Mesenchymal stem cell (in vitro differentiated cells and primary cell): ENCODE measurements around the gene TERB1.

Experiments
- DNase-seq: peaks from one replicate; pipeline ENCODE4 v3.0.0-alpha.2; 2013
- H2AFZ ChIP-seq: one replicate; pipeline ENCODE4 v1.6.1; 2013; ENCODE audit warnings: low read depth, mild to moderate bottlenecking, control low read depth, inconsistent platforms, low read length, moderate library complexity
- H2AK5ac ChIP-seq: 2 replicates; pipeline ENCODE4 v1.6.1; 2013; ENCODE audit warnings: low read length, moderate library complexity, mild to moderate bottlenecking, inconsistent platforms; ENCODE audit not compliant: severe bottlenecking
- H2BK120ac ChIP-seq: one replicate; pipeline ENCODE4 v1.6.1; 2013; ENCODE audit warnings: low read depth, mild to moderate bottlenecking, inconsistent platforms, low read length, moderate library complexity
- H2BK12ac ChIP-seq, 2 experiments: one replicate each; pipeline ENCODE4 v1.6.1; 2013; ENCODE audit warnings: inconsistent platforms in 2 of 2, low read length in 2 of 2, mild to moderate bottlenecking in 2 of 2, moderate library complexity in 2 of 2, control low read depth in 1 of 2
- H2BK15ac ChIP-seq: one replicate; pipeline ENCODE4 v1.6.1; 2013; ENCODE audit warnings: mild to moderate bottlenecking, low read depth, inconsistent platforms; ENCODE audit not compliant: poor library complexity, severe bottlenecking
- H2BK5ac ChIP-seq: 2 replicates; pipeline ENCODE4 v1.6.1; 2013; ENCODE audit warnings: low read depth, mild to moderate bottlenecking, low read length, control low read depth, inconsistent platforms; ENCODE audit not compliant: poor library complexity, severe bottlenecking
- H3K14ac ChIP-seq, 2 experiments: one replicate each; pipeline ENCODE4 v1.6.1; 2013; ENCODE audit warnings: inconsistent platforms in 2 of 2, low read length in 2 of 2, control low read depth in 1 of 2, mild to moderate bottlenecking in 1 of 2, moderate library complexity in 1 of 2
- H3K18ac ChIP-seq, 2 experiments: one replicate each; pipeline ENCODE4 v1.6.1; 2013; ENCODE audit warnings: inconsistent platforms in 2 of 2, low read length in 2 of 2, control low read depth in 1 of 2, low read depth in 1 of 2, mild to moderate bottlenecking in 1 of 2
- H3K23ac ChIP-seq, 2 experiments: one replicate each; pipeline ENCODE4 v1.6.1; 2013; ENCODE audit warnings: inconsistent platforms in 2 of 2, low read length in 2 of 2, mild to moderate bottlenecking in 2 of 2, moderate library complexity in 2 of 2, control low read depth in 1 of 2
- H3K27ac ChIP-seq: 2 replicates; pipeline ENCODE4 v1.5.1; 2013; ENCODE audit warnings: mild to moderate bottlenecking, moderate library complexity, low read length, control low read depth, inconsistent platforms; ENCODE audit not compliant: poor library complexity, severe bottlenecking
- H3K27me3 ChIP-seq, 2 experiments: 2 replicates each; pipeline versions ENCODE4 v1.6.1 to v1.7.0; 2013; ENCODE audit warnings: low read length in 2 of 2, mild to moderate bottlenecking in 2 of 2, moderate library complexity in 2 of 2, control low read depth in 1 of 2, inconsistent platforms in 1 of 2; ENCODE audit not compliant: control insufficient read depth in 1 of 2, insufficient read depth in 1 of 2
- H3K36me3 ChIP-seq, 2 experiments: 2 replicates each; pipeline versions ENCODE4 v1.6.1 to v1.7.0; 2013; ENCODE audit warnings: low read length in 2 of 2, control low read depth in 1 of 2, inconsistent platforms in 1 of 2, low read depth in 1 of 2, mild to moderate bottlenecking in 1 of 2; ENCODE audit not compliant: insufficient read depth in 2 of 2, control insufficient read depth in 1 of 2
- H3K4ac ChIP-seq, 2 experiments: one replicate each; pipeline ENCODE4 v1.6.1; 2013; ENCODE audit warnings: inconsistent platforms in 2 of 2, low read length in 2 of 2, mild to moderate bottlenecking in 2 of 2, moderate library complexity in 2 of 2, control low read depth in 1 of 2, low read depth in 1 of 2
- H3K4me1 ChIP-seq: 2 replicates; pipeline ENCODE4 v1.6.1; 2013; ENCODE audit warnings: low read depth, low read length, control low read depth; ENCODE audit not compliant: control insufficient read depth, insufficient read depth
- H3K4me2 ChIP-seq: 2 replicates; pipeline ENCODE4 v1.6.1; 2013; ENCODE audit warnings: low read length, mild to moderate bottlenecking, inconsistent platforms; ENCODE audit not compliant: poor library complexity, severe bottlenecking
- H3K4me3 ChIP-seq, 2 experiments: 2 replicates each; pipeline versions ENCODE4 v1.5.1 to v1.7.0; 2013; ENCODE audit warnings: low read length in 2 of 2, mild to moderate bottlenecking in 2 of 2, control low read depth in 1 of 2, low read depth in 1 of 2; ENCODE audit not compliant: insufficient read depth in 1 of 2
- H3K79me1 ChIP-seq: replicated peaks from 2 replicates; pipeline ENCODE4 v1.6.1; 2013; ENCODE audit warnings: mild to moderate bottlenecking, control low read depth, low read length, inconsistent platforms; ENCODE audit not compliant: poor library complexity, severe bottlenecking
- H3K9ac ChIP-seq: 2 replicates; pipeline ENCODE4 v1.7.0; 2013; ENCODE audit warnings: mild to moderate bottlenecking, low read length, moderate library complexity
- H3K9me3 ChIP-seq: 2 replicates; pipeline ENCODE4 v1.7.0; 2013; ENCODE audit warnings: mild to moderate bottlenecking, low read length; ENCODE audit not compliant: control insufficient read depth
- H4K8ac ChIP-seq: one replicate; pipeline ENCODE4 v1.6.1; 2013; ENCODE audit warnings: inconsistent platforms, mild to moderate bottlenecking, low read length, moderate library complexity
- H4K91ac ChIP-seq: one replicate; pipeline ENCODE4 v1.6.1; 2013; ENCODE audit warnings: mild to moderate bottlenecking, low read length, inconsistent platforms
- WGBS: methylation state at CpG from one replicate; pipeline ENCODE4 v1.1.7; 2013; ENCODE audit warnings: mixed read lengths; 5-methylcytosine and 5-hydroxymethylcytosine counted together

Gene TERB1

DNA sequence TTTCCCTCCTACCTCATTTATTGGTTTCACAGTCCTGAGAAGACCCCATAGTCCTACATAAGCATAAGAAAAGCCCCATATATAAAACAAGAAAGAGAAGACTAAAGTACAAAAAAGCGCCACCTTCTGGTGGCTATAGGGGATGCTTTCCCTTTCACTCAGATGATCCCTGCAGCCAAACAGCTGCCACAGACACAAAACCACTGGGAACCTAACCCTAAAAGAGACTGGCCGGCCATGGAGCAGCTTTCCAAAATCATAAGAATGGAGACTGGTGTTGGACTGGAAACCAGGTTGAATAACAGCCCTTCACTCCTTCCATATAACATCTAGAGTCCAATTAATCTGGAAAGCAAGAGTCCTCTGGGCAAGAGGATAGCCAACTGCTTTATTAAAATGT, 61.4 kb downstream of the TERB1 start:
- H3K23ac ChIP-seq = no peak overlapping the region
- H3K79me1 ChIP-seq = peaks cover 17% of the 10 kb centered on the region
- no peak overlapping the region for H4K91ac ChIP-seq
- H2BK15ac ChIP-seq = no peak overlapping the region
- no peak overlapping the region for H3K4ac ChIP-seq
- H3K9ac ChIP-seq = peak overlapping the region; percentile 88
- H3K9me3 ChIP-seq = no peaks in the 10 kb centered on the region
- no peak overlapping the region for H2AFZ ChIP-seq
- H3K4me2 ChIP-seq = no peak overlapping the region
- H3K27me3 ChIP-seq = no peaks in the 10 kb centered on the region
- peaks cover 54 to 83% of the 10 kb centered on the region in 2 experiments for H3K36me3 ChIP-seq
- peak overlapping the region; percentile 37 for H4K8ac ChIP-seq
- no peak overlapping the region for H2BK120ac ChIP-seq
- 55% methylated on average over 2 of the region's 2 CpGs for WGBS
- no peak overlapping the region for H2AK5ac ChIP-seq
- no peak overlapping the region for H3K14ac ChIP-seq
- no peak overlapping the region for H3K18ac ChIP-seq
- H3K27ac ChIP-seq = no peak overlapping the region
- H3K4me1 ChIP-seq = peaks cover 14% of the 10 kb centered on the region
- peak overlapping the region in 1 of 2 experiments; percentile 5 for H3K4me3 ChIP-seq
- no peak overlapping the region for H2BK5ac ChIP-seq
- H2BK12ac ChIP-seq = no peak overlapping the region
- peak; percentile 55 for DNase-seq

DNA sequence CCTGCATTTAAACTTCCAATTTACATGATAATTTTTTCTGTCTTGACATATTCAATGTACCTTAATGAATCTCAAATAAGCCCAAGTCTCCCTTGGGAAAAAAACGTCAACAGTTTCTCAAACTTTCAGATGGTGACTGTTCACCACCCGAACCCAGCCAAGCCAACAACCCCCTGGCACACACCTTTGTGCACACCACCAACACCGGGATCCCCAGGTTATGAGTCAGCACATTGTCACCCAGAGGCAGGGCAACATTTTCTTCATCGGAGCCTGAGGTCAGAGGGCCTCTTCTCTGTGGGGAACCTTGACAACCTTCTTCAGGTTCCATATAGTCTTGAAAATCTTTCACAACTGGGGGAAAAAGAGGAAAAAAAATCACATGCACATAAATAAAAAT, 65.5 kb downstream of the TERB1 start:
- Histone ChIP-seq H2BK12ac (no peak overlapping the region), H3K36me3 (peaks cover 68 to 90% of the 10 kb centered on the region in 2 experiments), H3K9ac (no peak overlapping the region), H3K14ac (no peak overlapping the region), H2BK5ac (no peak overlapping the region), H3K23ac (no peak overlapping the region), H3K79me1 (peaks cover 41% of the 10 kb centered on the region), H2AK5ac (no peak overlapping the region), H3K27ac (no peak overlapping the region), H3K4me1 (peaks cover 10% of the 10 kb centered on the region), H2BK120ac (no peak overlapping the region), H3K18ac (no peak overlapping the region), H3K4me2 (no peak overlapping the region), H3K4ac (no peak overlapping the region), H3K4me3 (no peak overlapping the region), H2BK15ac (no peak overlapping the region), H4K91ac (no peak overlapping the region), H4K8ac (no peak overlapping the region), H3K9me3 (no peaks in the 10 kb centered on the region), H2AFZ (no peak overlapping the region), H3K27me3 (no peaks in the 10 kb centered on the region)
- WGBS = 83% methylated on average over 4 of the region's 4 CpGs
- DNase-seq = no peak

DNA sequence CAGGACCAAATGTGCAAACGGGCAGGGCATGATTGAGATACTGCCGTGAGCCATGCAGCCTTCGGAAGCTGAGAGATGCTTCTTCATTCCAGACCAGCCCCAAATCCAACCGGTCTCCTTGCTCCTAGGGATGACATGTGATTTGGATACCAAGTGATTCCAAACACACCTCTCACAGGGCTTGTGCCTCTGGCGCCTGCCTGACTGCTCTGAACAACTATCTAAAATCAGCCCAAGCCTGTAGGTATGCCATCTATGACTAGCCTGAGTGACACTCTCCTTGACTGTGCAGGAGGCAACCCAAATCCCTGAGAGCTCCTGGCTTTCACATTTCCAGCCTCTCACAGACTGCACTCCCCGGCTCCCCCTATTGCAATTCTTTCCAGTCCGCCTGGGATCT, 70.3 kb downstream of the TERB1 start:
- no peak overlapping the region for H3K4ac ChIP-seq

DNA sequence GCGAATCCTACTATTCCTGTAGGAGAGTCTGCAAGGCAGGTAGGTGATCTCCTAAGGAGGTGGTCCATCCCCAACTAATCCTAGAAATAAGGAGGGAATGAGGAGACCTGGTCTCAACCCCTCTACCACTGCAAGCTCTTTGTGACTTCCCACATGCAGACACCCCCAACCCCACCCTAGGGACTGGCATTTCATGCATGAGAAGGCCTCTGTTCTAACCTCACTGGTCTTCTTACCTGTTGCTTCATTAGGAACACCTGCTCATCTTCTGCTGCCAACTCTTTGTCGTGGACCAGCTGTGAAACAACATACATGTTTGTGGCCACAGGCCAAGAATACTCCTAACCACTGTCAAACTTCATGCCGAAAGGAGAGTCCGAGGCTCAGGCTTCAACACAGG, 72.6 kb downstream of the TERB1 start:
- Histone ChIP-seq H4K8ac (no peak overlapping the region), H3K79me1 (peaks cover 50% of the 10 kb centered on the region), H3K9ac (no peak overlapping the region), H2BK5ac (no peak overlapping the region), H3K36me3 (peaks cover 79 to 97% of the 10 kb centered on the region in 2 experiments), H3K4me2 (no peak overlapping the region), H3K14ac (no peak overlapping the region), H3K9me3 (no peaks in the 10 kb centered on the region), H3K18ac (no peak overlapping the region), H3K4me1 (no peaks in the 10 kb centered on the region), H3K27me3 (no peaks in the 10 kb centered on the region), H2BK120ac (no peak overlapping the region), H2BK12ac (no peak overlapping the region), H3K4ac (no peak overlapping the region), H2AFZ (no peak overlapping the region), H3K27ac (no peak overlapping the region), H4K91ac (no peak overlapping the region), H2BK15ac (no peak overlapping the region), H3K4me3 (no peak overlapping the region), H3K23ac (no peak overlapping the region), H2AK5ac (no peak overlapping the region)
- DNase-seq = no peak
- WGBS = 94% methylated on average over 4 of the region's 4 CpGs

More for the DNA sequence above, 70.3 kb downstream of the TERB1 start:
- H2BK12ac ChIP-seq = no peak overlapping the region
- H4K91ac ChIP-seq = no peak overlapping the region
- no peaks in the 10 kb centered on the region for H3K27me3 ChIP-seq
- H3K79me1 ChIP-seq = peaks cover 48% of the 10 kb centered on the region
- no peak overlapping the region for H2BK5ac ChIP-seq
- H3K9ac ChIP-seq = no peak overlapping the region
- H3K4me1 ChIP-seq = peaks cover 2% of the 10 kb centered on the region
- H4K8ac ChIP-seq = no peak overlapping the region
- no peak overlapping the region for H2BK15ac ChIP-seq
- H3K4me3 ChIP-seq = no peak overlapping the region
- no peaks in the 10 kb centered on the region for H3K9me3 ChIP-seq
- no peak overlapping the region for H2AK5ac ChIP-seq
- H2BK120ac ChIP-seq = no peak overlapping the region
- no peak overlapping the region for H3K23ac ChIP-seq
- no peak overlapping the region for H3K14ac ChIP-seq
- H3K4me2 ChIP-seq = no peak overlapping the region
- H2AFZ ChIP-seq = no peak overlapping the region
- no peak for DNase-seq
- no peak overlapping the region for H3K18ac ChIP-seq
- peaks cover 81 to 97% of the 10 kb centered on the region in 2 experiments for H3K36me3 ChIP-seq
- H3K27ac ChIP-seq = no peak overlapping the region
- 88% methylated on average over 7 of the region's 7 CpGs for WGBS
